Amniotic epithelial cell (primary cell): ENCODE measurements around the gene ATXN2.
"Not testable (repeated sequence)": the region's sequence is repeated elsewhere in the genome, so short reads cannot be mapped to it uniquely, and the experiment has no call there.

Source experiments
- DNase-seq: peaks from one replicate; pipeline ENCODE4 v3.0.0-alpha.2; 2010; ENCODE audit warnings: low read depth

Gene ATXN2

GRCh38 chr12:111598637-111599452 is at the start of gene ATXN2:
TSS of gene ATXN2 (minus strand) at chr12:111599315. CDS start at chr12:111599034, 281 bp downstream.
- DNase-seq = peak; percentile 50

- peak; percentile 79 for DNase-seq
Observed at GRCh38 chr12:111645433-111645832, 46.3 kb upstream of the ATXN2 start.

GRCh38 chr12:111643427-111643826 is 44.3 kb upstream of the ATXN2 start:
- DNase-seq = peak; percentile 88

- DNase-seq = peak; percentile 47
Observed at GRCh38 chr12:111642681-111643426, 43.7 kb upstream of the ATXN2 start.

GRCh38 chr12:111640506-111640905 is 41.4 kb upstream of the ATXN2 start:
- no peak for DNase-seq

GRCh38 chr12:111638556-111638955 is 39.4 kb upstream of the ATXN2 start:
- DNase-seq = peak; percentile 93

- DNase-seq = peak; percentile 78
Observed at GRCh38 chr12:111636209-111636945, 37.3 kb upstream of the ATXN2 start.

GRCh38 chr12:111635524-111635923 is 36.4 kb upstream of the ATXN2 start:
- peak; percentile 70 for DNase-seq

- no peak for DNase-seq
Observed at GRCh38 chr12:111628505-111629260, 29.6 kb upstream of the ATXN2 start.

- no peak for DNase-seq
Observed at GRCh38 chr12:111626230-111626629, 27.1 kb upstream of the ATXN2 start.

- no peak for DNase-seq
Observed at GRCh38 chr12:111624540-111624939, 25.4 kb upstream of the ATXN2 start.

GRCh38 chr12:111617841-111618240 is 18.7 kb upstream of the ATXN2 start:
- not testable (repeated sequence) for DNase-seq

GRCh38 chr12:111616177-111616623 is 17.1 kb upstream of the ATXN2 start:
- peak; percentile 91 for DNase-seq

GRCh38 chr12:111607239-111607638 is 8.1 kb upstream of the ATXN2 start:
- no peak for DNase-seq

- no peak for DNase-seq
Observed at GRCh38 chr12:111606767-111607230, 7.7 kb upstream of the ATXN2 start.

- no peak for DNase-seq
Observed at GRCh38 chr12:111605911-111606766, 7.0 kb upstream of the ATXN2 start.

- not testable (repeated sequence) for DNase-seq
Observed at GRCh38 chr12:111602857-111603256, 3.7 kb upstream of the ATXN2 start.

GRCh38 chr12:111602348-111602747 is 3.2 kb upstream of the ATXN2 start:
- DNase-seq = no peak

- DNase-seq = not testable (repeated sequence)
Observed at GRCh38 chr12:111600986-111601385, 1.9 kb upstream of the ATXN2 start.

GRCh38 chr12:111600205-111600642 is 1.1 kb upstream of the ATXN2 start:
- DNase-seq = no peak
